ENCODE measurements around the gene SKIDA1.
A peak's percentile ranks its signal among the peaks of the same experiment; 100 is the strongest.

GRCh38 chr10:21497177-21497807 lies 28.2 kb downstream of the SKIDA1 start:
- TF ChIP-seq SIN3A (IDR thresholded peaks at IDR 0.05; ENCODE audit: borderline replicate concordance, insufficient read depth, low read depth, low read length) (peak; percentile 85; the same call in 1 of the 2 replicates), POLR2AphosphoS5 (IDR thresholded peaks at IDR 0.05; ENCODE audit: low read depth, low read length) (peak; percentile 82; the same call in 1 of the 2 replicates), CTCF (IDR thresholded peaks at IDR 0.05) (no peak)
